DOHH2 (cell line): ENCODE results near the gene DOCK10.

Experiments used
- H3F3A ChIP-seq: fragments of 200-600 bp; sonication (generic), shearing (Covaris generic); 2 replicates; pipeline ENCODE4 v1.6.0; 2016; ENCODE audit warnings: antibody characterized with exemption, mild to moderate bottlenecking; ENCODE audit not compliant: control insufficient read depth, insufficient read depth
- H3K27ac ChIP-seq: fragments of 200-600 bp; sonication (generic); 2 replicates; pipeline ENCODE4 v1.5.1; 2014; ENCODE audit warnings: low read depth, mild to moderate bottlenecking, low read length, moderate library complexity
- H3K27me3 ChIP-seq: fragments of 200-600 bp; sonication (generic); 2 replicates; pipeline ENCODE4 v1.6.1; 2014; ENCODE audit warnings: mild to moderate bottlenecking, low read length, mixed read lengths; ENCODE audit not compliant: control insufficient read depth
- H3K36me3 ChIP-seq: fragments of 200-600 bp; sonication (generic); 2 replicates; pipeline ENCODE4 v1.6.1; 2014; ENCODE audit warnings: mild to moderate bottlenecking, low read length, moderate library complexity, mixed read lengths; ENCODE audit not compliant: control insufficient read depth
- H3K4me1 ChIP-seq: fragments of 200-600 bp; sonication (generic); 2 replicates; pipeline ENCODE4 v1.6.1; 2014; ENCODE audit warnings: mild to moderate bottlenecking, low read length, mixed read lengths; ENCODE audit not compliant: control insufficient read depth
- H3K4me2 ChIP-seq: fragments of 200-600 bp; sonication (generic); 2 replicates; pipeline ENCODE4 v1.6.0; 2014; ENCODE audit warnings: mild to moderate bottlenecking, low read length, moderate library complexity
- H3K4me3 ChIP-seq: fragments of 200-600 bp; sonication (generic); 2 replicates; pipeline ENCODE4 v1.5.1; 2014; ENCODE audit warnings: mild to moderate bottlenecking, low read length, mixed read lengths
- H3K79me2 ChIP-seq: fragments of 200-600 bp; sonication (generic); 2 replicates; pipeline ENCODE4 v1.6.1; 2014; ENCODE audit warnings: mild to moderate bottlenecking, low read length, mixed read lengths; ENCODE audit not compliant: control insufficient read depth
- H3K9me2 ChIP-seq: fragments of 200-600 bp; sonication (generic); replicated peaks from 2 replicates; pipeline ENCODE4 v1.6.1; 2014; ENCODE audit warnings: mild to moderate bottlenecking, low read length, mixed read lengths; ENCODE audit not compliant: control insufficient read depth
- H3K9me3 ChIP-seq: fragments of 200-600 bp; sonication (generic); 2 replicates; pipeline ENCODE4 v1.6.1; 2014; ENCODE audit warnings: antibody characterized with exemption, low read length, mixed read lengths; ENCODE audit not compliant: control insufficient read depth, insufficient read depth
- H4K20me1 ChIP-seq: fragments of 200-600 bp; sonication (generic); 2 replicates; pipeline ENCODE4 v1.6.0; 2014; ENCODE audit warnings: low read depth, mild to moderate bottlenecking, antibody characterized with exemption, low read length, moderate library complexity; ENCODE audit not compliant: control insufficient read depth, insufficient read depth
- EZH2phosphoT487 ChIP-seq: fragments of 200-600 bp; sonication (generic); IDR thresholded peaks from 2 replicates; pipeline ENCODE4 v1.6.1; 2017; ENCODE audit warnings: borderline replicate concordance, mild to moderate bottlenecking, antibody characterized with exemption, low read length, moderate library complexity, mixed read lengths
- TF ChIP-seq, protein P1 (sequence below): fragments of 200-600 bp; sonication (generic); IDR thresholded peaks from one replicate; pipeline ENCODE4 v1.5.1; 2014; ENCODE audit warnings: antibody characterized with exemption, mild to moderate bottlenecking, low read depth, low read length; ENCODE audit not compliant: poor library complexity, severe bottlenecking

The DOCK10 gene

GRCh38 chr2:225074919-225075681 is 32.8 kb upstream of the DOCK10 start:
- Histone ChIP-seq H3K36me3 (no peaks in the 10 kb centered on the region), H3K9me2 (no peaks in the 10 kb centered on the region), H3K4me3 (no peak overlapping the region), H3K9me3 (no peaks in the 10 kb centered on the region), H3K4me2 (no peak overlapping the region), H3F3A (no peaks in the 10 kb centered on the region), H4K20me1 (no peaks in the 10 kb centered on the region), H3K4me1 (no peaks in the 10 kb centered on the region), H3K27ac (no peak overlapping the region), H3K79me2 (no peaks in the 10 kb centered on the region), H3K27me3 (peaks cover 3% of the 10 kb centered on the region; the same call in 1 of the 2 replicates)
- TF ChIP-seq, protein P1, sequence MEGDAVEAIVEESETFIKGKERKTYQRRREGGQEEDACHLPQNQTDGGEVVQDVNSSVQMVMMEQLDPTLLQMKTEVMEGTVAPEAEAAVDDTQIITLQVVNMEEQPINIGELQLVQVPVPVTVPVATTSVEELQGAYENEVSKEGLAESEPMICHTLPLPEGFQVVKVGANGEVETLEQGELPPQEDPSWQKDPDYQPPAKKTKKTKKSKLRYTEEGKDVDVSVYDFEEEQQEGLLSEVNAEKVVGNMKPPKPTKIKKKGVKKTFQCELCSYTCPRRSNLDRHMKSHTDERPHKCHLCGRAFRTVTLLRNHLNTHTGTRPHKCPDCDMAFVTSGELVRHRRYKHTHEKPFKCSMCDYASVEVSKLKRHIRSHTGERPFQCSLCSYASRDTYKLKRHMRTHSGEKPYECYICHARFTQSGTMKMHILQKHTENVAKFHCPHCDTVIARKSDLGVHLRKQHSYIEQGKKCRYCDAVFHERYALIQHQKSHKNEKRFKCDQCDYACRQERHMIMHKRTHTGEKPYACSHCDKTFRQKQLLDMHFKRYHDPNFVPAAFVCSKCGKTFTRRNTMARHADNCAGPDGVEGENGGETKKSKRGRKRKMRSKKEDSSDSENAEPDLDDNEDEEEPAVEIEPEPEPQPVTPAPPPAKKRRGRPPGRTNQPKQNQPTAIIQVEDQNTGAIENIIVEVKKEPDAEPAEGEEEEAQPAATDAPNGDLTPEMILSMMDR = no peak
- no peak for TF ChIP-seq EZH2phosphoT487

- Histone ChIP-seq H3K27me3 (peaks cover 3% of the 10 kb centered on the region; the same call in 1 of the 2 replicates), H3K4me3 (no peak overlapping the region), H3K79me2 (no peaks in the 10 kb centered on the region), H3K9me2 (no peaks in the 10 kb centered on the region), H3K4me1 (no peaks in the 10 kb centered on the region), H3K9me3 (no peaks in the 10 kb centered on the region), H3F3A (no peaks in the 10 kb centered on the region), H3K4me2 (no peak overlapping the region), H3K36me3 (no peaks in the 10 kb centered on the region), H3K27ac (no peak overlapping the region), H4K20me1 (no peaks in the 10 kb centered on the region)
- no peak for TF ChIP-seq EZH2phosphoT487
- TF ChIP-seq, protein P1 = no peak
Measured at GRCh38 chr2:225074366-225074765, 32.1 kb upstream of the DOCK10 start.

GRCh38 chr2:225073198-225073597 is 30.9 kb upstream of the DOCK10 start:
- H3F3A ChIP-seq = no peaks in the 10 kb centered on the region
- no peak overlapping the region for H3K27ac ChIP-seq
- no peak overlapping the region for H3K4me2 ChIP-seq
- H3K9me3 ChIP-seq = no peaks in the 10 kb centered on the region
- H3K9me2 ChIP-seq = no peaks in the 10 kb centered on the region
- H3K79me2 ChIP-seq = no peaks in the 10 kb centered on the region
- no peak for TF ChIP-seq EZH2phosphoT487
- TF ChIP-seq, protein P1 = no peak
- no peaks in the 10 kb centered on the region for H3K4me1 ChIP-seq
- no peaks in the 10 kb centered on the region for H4K20me1 ChIP-seq
- no peak overlapping the region for H3K4me3 ChIP-seq
- peaks cover 3% of the 10 kb centered on the region; the same call in 1 of the 2 replicates for H3K27me3 ChIP-seq
- H3K36me3 ChIP-seq = no peaks in the 10 kb centered on the region
